Measurements from ENCODE around the gene MCM10.
"Not testable (repeated sequence)": the region's sequence is repeated elsewhere in the genome, so short reads cannot be mapped to it uniquely, and the experiment has no call there.

Gene MCM10
- 0.42 to 9.1 reads per million in 2 experiments for total RNA-seq

DNA sequence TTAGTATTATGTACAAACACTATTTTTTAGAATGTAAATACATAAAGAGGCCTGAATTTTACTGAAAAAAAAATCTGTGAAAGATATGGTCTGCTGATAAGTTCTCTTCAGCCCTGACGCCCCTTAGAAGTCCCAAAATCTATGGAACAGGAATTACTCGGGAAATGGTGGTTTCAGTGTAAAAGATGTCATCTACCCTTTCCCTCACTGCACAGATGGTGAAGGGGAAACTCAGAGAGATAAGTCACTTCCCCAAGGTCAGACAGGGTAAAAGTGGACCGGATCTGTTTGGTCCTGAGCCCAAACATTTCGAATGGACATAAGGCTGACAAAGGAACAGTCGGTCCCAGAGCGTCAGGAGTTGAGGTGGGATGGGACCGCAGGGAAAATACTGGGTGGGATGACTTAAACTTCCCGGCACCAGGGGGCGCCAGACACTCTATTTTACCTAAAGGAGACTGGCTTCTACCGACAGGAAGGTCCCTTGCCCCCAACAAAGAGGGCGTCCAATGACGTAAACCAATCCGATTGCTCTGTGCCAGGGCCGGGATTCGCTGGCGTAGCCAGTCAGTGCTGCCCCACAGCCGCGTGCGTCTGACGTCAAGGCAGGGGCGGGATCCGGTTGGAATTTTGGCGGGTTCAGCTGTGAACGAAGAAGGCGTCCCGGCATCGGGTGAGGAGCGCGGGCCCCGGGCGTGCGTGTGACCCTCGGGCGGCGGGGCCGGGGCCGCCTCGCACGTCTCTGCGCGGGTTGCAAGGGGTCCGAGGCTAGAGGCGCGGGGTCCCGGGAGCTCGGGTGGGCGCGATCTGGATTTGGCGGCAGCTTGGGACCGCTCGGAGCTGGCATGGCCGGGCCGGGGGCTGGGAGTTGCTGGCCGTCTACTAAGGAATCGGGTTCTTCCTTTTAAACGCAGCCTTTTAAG is at the start of gene MCM10:
TSS of gene MCM10 (plus strand) at position 625 of the 923 bp plus-strand sequence. CDS start 2,645 bp downstream, outside the sequence.
- DNase-seq (ENCODE audit: low read depth) = peak; percentile 96

DNA sequence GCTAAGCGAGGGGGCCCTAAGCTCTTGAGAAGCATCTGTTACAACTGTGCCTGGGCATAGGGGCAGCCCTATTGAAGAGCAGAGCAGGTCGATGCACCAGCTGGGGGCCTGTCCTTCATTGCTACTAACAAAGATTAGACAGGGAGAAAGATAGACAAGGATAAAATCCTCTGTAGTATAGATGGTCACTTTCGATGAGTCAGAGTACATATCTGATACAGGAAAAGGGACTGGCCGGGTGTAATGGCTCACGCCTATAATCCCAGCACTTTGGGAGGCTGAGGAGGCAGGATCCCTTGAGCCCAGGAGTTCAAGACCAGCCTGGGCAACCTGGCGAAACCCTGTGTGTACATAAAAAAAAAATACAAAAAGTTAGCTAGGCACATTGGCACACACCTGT is 47.8 kb upstream of the MCM10 start:
- no peak for DNase-seq (ENCODE audit: low read depth)

DNA sequence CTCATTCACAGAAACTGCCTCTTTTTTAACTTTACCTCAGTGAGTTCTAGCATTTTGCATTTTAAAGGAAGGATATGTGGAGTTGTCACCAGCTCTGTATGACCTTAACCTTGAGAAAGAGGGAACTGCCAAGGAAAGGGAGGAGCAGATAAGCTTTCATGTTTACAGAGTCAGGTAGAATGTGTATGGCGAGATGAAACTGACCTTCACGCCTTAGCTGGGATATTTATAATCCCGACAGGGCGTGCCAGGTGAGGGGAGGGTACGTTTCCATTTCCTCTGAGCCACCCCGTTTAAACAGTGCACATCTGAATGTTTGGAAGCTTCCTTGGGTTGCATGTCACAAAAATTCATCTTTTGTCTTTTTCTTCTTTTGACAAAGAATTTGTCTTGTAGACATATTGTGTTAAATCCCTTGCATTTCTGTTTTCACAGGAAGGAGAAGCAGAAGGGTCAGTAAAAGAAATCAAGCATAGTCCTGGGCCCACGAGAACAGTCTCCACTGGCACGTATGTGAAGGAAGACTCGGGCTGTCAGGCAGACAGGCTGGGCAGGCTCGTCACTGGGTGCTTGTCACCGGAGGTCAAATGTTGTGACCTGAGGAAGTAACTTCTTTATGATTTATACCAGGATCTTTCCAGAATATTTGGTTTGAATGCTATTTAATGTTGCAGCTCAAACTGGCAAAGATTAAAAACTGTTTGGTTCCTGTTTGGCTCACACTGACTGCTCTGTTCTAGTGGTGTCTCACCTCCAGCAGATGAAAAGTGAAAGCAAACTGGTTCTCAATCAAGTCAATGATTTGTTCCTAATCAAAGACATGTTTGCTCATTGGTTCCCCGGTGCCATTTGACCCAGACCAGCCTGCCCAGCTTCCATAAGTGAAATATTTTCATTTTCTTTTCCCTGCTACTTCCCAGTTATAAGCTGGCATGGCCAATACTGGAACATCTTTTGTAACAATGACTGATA is 45.2 kb upstream of the MCM10 start:
- no peak for DNase-seq (ENCODE audit: low read depth)

DNA sequence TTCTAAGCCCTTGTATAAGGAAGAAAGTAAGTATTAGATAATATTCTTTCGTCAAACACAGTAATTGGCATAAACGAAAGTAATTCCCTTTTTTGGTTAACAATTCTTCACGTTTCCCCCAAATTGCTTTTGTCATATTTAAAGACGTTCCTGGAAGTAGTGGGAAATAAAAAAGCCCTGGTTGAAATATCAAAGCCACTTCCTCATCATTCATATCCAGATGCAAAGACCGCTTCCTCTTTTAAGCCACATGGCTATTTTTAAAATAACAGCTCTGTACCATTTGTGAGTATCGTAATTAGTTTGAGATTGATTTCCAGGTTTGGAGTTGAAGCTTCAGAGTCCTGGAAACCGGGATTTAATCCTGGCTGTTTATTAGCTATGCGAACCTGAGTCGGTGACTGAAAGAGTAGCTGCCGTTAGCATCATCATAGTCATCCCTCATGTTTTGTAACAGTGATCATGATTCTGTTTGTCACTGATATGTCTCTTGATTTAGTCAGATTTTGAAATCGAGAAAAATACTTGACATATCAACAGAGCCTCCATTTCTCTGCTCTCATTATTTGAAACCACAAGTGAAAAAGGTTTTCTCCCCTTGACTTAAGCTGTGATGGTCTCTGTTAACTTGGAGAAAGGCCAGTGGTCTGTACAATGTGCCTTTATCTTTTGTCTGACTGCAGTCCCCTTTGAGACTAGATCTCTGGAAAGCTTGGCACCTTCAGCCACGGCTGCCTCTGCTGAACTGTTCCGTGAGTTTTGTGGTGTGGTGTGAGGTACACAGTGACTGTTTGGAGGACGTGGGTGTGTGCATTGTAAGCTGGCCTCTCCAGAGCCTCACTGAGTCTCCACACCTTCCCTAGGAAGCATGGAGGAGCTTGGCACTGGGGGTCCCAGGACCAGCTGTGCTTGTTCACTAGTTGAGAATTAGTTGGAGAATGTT is 43.2 kb upstream of the MCM10 start:
- no peak for DNase-seq (ENCODE audit: low read depth)

DNA sequence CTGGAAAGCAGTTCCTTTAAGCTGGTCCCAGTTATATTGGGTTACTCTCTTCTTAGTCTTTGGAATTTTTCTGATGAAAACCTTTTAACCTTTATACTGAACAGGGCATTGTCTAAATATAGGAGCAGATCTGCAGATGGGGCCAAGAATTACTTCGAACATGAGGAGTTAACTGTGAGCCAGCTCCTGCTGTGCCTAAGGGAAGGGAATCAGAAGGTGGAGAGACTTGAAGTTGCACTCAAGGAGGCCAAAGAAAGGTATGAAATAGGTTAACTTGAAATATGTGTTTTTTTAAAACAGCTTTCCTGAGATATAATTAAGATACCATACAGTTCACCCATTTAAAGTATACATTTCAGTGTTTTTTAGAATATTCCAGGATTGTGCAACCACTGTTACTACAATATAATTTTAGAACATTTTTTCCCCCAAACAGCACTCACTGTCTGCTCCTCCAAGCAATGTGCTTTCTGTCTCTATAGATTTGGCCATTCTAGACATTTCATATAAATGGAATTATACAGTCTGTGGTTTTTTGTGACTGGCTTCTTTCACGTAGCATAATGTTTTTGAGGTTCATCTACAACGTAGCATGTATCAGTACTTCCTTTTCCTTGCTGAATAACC is 42.5 kb upstream of the MCM10 start:
- DNase-seq (ENCODE audit: low read depth) = no peak

DNA sequence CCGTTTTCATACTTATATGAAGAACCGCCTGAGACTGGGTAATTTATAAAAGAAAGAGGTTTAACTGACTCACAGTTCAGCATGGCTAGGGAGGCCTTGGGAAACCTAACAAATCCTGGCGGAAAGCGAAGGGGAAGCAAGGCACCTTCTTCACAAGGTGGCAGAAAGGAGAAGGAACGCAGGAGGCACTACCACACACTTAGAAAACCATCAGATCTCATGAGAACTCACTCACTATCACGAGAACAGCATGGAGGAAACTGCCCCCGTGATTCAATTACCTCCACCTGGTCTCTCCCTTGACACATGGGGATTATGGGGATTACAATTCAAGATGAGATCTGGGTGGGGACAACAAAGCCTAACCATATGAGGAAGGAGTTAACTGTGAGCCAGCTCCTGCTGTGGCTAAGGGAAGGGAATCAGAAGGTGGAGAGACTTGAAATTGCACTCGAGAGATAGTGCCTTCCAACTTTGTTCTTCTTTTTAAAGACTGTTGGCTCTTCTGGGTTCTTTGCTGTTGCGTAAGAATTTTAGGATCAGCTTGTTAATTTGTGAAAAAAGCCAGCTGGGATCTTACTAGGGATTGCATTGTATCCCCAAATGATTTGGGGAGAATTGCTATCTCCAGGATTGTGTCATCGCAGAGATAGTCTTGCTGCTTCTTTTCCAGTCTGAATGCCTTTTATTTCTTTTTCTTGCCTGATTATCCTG is 40.4 kb upstream of the MCM10 start:
- DNase-seq (ENCODE audit: low read depth) = no peak

DNA sequence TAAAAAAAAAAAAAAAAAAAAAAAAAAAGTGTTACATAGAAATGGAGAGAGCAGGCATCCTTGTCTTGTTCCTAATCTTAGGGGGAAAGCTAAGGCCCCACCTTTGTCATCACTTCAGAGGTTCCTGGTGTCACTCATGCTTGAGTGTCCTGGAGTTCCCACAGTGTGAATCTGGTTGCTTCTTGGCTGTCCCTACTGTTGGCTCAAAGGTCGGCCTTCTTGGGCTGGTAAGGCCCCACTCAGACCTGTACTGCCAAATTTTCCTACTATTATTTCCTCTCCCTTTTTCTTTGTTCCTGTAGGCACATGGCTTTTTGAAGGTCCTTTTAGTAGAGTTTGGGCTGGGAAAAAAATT is 39.9 kb upstream of the MCM10 start:
- DNase-seq (ENCODE audit: low read depth) = no peak

DNA sequence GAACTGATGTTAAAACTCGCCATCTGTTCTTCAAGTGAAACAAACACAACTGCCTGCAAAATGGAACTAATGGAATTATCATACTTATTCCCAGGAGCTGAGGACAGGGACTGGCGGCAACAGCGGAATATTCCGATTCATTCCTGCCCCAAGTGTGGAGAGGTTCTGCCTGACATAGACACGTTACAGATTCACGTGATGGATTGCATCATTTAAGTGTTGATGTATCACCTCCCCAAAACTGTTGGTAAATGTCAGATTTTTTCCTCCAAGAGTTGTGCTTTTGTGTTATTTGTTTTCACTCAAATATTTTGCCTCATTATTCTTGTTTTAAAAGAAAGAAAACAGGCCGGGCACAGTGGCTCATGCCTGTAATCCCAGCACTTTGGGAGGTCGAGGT is 24.7 kb upstream of the MCM10 start:
- DNase-seq (ENCODE audit: low read depth) = no peak

DNA sequence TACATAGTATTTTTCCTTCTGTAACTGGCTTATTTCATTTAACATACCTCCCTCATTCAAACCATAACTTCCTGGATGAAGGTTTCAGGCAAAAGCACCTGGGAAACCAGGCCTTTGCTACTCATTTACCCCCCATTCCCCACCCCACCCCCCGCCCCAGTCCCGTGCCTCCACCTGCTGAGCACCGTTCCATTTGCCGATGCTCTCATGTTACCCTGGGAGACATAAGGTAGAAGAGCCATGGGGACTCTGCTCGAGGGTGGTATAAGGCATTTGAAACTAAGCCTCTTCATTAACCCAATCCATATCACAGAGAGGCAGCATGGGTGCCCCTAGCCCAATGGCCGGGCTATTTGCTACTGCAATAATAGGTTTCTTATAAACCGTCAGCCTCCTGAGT is 22.2 kb upstream of the MCM10 start:
- DNase-seq (ENCODE audit: low read depth) = no peak

DNA sequence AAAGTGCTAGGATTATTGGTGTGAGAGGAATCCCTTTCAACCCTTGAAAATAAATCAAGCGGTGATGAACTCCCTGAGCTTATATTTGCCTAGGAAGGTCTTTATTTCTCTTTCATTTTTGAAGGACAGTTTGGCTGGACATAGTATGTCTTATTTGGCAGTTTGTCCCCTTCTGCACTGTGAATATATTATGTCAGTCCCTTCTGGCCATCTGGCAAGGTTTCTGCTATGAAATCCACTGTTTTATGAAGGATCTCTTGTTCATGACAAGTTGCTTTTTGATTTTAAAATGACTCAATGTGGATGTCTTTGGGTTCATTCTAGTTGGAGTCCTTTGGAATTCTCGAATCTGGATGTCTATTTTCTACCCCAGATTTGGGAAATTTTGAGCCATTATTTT is 21.7 kb upstream of the MCM10 start:
- no peak for DNase-seq (ENCODE audit: low read depth)

DNA sequence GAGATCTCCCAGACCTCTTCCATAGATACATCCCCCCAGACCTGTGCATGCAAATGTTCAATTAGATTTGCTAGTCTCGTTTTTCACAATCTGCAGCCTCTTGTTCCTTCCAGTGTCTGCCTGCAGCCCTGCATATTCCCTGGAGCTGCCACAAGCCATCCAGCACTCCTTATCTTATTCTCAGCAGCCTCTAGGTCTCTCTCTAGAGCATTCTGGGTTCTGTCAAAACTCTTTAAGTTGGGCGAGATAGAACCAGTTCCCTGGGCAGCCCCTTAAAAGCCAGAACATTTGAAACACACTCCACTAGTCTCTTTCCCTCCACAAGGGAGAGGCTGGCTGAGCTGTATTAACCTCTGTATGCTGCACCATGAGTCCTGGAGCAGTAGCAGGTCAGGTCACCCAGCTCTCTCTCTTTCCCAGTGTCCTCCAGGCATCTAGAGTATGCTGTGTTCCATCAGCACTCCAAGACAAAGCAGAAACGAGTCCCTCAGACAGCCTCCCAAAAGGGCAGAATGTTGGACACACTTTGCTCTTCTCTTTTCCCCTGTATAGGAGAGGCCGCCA is 20.6 kb upstream of the MCM10 start:
- no peak for DNase-seq (ENCODE audit: low read depth)

DNA sequence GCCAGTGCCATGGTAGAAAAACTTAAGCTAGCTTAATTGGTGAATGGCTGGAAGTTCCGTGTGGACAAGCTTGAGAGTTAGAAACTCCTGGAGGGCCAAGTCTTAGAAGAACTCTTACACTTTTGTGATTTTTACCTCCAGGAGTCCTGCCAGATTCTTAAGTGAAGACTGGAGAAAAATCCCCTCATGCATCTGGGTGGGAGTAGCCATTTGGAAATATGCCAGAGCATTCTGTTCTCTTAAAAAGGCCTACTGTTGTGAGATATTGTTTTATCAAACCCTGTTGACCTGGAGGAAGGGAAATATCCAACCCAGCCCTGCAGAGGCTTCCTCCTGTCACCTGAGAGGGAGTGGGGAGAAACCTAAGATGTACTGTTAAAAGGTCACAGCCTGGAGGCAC is 17.6 kb upstream of the MCM10 start:
- DNase-seq (ENCODE audit: low read depth) = no peak

DNA sequence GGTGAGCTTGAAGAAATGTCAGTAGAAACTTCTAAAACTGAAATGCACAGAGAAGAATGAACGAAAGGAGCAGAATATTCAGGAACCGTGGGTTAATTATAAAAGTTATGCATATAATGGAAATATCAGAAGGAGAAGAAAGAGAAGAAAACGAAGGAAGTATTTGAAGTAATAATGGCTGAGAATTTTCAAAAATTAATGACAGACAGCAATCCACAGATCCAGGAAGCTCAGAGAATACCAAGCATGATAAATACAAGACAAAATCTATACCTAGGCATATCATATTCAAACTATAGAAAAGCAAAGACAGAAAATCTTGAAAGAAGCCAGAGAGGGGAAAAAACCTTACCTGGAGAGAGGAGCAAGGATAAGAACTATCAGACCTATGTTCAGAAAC is 16.5 kb upstream of the MCM10 start:
- DNase-seq (ENCODE audit: low read depth) = no peak

DNA sequence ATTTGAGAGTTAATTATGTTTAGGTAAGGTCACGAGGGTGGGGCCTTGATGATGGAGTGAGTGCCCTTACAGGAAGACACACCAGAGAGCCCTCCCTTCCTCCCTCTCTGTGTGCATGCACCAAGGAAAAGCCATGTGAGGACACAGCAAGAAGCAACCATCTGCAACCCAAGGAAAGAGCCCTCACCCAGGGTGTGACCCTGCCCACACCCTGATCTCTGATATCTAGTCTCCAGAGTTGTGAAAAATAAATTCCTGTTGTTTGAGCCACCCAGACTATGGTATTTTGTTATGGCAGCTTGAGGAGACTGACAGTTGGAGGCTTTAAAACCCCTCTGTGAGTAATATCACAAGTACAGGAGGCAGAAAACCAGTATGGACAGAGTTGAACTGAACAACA is 15.0 kb upstream of the MCM10 start:
- no peak for DNase-seq (ENCODE audit: low read depth)

DNA sequence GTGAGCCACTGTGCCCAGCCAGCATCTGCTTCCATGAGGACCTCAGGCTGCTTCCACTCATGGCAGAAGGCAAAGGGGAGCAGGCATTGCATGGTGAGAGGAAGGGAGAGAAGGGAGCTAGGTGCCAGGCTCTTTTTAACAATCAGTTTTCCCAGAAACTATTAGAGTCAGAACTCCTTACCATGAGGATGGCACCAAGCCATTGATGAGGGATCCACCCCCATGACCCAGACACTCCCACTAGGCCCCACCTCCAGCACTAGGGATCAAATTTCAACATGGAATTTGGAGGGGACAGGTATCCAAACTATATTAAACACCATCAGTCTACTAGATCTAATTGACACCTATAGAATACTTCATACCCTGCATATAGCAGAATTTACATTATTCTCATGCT is 14.2 kb upstream of the MCM10 start:
- no peak for DNase-seq (ENCODE audit: low read depth)

DNA sequence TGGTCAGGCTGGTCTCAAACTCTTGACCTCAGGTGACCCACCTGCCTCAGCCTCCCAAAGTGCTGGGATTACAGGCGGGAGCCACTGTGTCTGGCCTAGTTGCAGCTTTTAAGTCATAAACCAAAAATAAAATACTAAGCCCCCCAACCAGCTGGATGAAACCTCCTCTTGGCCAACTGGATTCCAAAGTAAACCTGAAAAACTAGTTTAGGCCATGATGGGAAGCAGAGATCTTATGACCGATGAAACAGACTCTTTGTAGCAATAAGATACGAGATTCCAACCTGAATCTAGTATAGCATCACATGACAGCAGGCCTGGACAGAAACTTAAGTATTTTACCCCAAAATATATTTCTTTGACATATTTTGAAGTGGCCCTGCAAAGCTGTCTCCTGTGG is 9.1 kb upstream of the MCM10 start:
- no peak for DNase-seq (ENCODE audit: low read depth)

DNA sequence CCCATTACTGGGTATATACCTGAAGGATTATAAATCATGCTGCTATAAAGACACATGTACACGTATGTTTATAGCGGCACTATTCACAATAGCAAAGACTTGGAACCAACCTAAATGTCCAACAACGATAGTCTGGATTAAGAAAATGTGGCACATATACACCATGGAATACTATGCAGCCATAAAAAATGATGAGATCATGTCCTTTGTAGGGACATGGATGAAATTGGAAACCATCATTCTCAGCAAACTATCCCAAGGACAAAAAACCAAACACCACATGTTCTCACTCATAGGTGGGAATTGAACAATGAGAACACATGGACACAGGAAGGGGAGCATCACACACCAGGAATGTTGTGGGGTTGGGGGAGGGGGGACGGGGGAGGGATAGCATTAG is 5.5 kb upstream of the MCM10 start:
- not testable (repeated sequence) for DNase-seq (ENCODE audit: low read depth)

DNA sequence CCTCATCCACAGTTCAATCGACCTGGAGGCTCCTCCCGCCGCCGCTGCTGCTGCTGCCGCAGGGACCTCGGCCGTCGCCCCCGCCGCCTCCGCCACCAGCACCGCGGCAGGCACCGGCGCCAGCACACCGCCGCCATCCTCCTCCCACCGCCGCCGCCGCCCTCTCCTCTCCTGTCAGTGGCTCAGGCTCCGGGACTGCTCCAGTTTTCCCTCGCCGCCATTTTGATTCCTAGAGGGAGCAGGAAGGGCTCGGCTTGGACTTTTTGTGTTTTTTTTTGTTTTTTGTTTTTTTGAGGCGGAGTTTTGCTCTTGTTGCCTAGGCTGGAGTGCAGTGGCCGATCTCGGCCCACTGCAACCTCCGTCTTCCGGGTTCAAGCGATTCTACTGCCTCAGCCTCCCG is 3.0 kb upstream of the MCM10 start:
- no peak for DNase-seq (ENCODE audit: low read depth)

DNA sequence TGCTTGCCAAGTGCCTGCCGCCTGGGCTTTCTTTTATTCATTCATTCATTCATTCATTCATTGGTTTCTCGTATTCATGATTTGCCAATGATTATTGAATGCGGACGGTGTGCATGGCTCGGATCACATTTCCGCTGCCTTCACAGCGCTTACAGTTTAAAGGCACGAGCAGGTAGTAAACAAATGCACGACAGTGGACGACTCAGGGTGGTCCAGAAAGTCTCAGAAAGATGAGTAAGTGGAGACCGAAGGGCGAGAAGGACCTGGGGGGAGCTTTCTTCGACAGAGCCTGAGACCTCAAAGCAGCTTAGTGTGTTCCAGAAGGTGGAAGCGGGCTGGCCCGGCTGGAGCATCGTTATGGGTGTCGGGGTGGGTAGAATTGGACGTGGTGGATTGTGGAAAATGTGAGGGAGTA is 506 bp downstream of the MCM10 start:
- DNase-seq (ENCODE audit: low read depth) = no peak

DNA sequence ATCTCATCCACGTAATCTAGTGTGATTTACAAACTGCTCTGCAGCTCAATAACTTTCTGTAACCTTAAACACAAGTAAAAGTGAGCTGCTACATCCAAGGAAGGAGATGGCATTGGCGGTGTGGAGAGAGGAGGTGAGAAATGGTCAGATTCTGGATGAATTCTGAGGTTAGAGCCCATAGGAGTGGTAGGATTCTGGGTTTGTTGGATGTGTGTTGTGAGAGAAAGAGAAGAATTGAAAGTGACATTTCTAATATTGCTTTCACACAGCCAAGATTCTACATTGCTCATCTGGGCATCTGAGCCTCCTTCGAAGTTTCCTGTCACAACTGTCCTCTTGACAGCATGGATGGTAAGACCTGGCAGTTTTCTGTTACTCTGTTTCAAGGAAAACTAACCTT is 2.5 kb downstream of the MCM10 start:
- DNase-seq (ENCODE audit: low read depth) = no peak
